Measurements from ENCODE around the gene HEPH.
"Not testable (repeated sequence)": the region's sequence is repeated elsewhere in the genome, so short reads cannot be mapped to it uniquely, and the experiment has no call there.

The HEPH gene, protein sequence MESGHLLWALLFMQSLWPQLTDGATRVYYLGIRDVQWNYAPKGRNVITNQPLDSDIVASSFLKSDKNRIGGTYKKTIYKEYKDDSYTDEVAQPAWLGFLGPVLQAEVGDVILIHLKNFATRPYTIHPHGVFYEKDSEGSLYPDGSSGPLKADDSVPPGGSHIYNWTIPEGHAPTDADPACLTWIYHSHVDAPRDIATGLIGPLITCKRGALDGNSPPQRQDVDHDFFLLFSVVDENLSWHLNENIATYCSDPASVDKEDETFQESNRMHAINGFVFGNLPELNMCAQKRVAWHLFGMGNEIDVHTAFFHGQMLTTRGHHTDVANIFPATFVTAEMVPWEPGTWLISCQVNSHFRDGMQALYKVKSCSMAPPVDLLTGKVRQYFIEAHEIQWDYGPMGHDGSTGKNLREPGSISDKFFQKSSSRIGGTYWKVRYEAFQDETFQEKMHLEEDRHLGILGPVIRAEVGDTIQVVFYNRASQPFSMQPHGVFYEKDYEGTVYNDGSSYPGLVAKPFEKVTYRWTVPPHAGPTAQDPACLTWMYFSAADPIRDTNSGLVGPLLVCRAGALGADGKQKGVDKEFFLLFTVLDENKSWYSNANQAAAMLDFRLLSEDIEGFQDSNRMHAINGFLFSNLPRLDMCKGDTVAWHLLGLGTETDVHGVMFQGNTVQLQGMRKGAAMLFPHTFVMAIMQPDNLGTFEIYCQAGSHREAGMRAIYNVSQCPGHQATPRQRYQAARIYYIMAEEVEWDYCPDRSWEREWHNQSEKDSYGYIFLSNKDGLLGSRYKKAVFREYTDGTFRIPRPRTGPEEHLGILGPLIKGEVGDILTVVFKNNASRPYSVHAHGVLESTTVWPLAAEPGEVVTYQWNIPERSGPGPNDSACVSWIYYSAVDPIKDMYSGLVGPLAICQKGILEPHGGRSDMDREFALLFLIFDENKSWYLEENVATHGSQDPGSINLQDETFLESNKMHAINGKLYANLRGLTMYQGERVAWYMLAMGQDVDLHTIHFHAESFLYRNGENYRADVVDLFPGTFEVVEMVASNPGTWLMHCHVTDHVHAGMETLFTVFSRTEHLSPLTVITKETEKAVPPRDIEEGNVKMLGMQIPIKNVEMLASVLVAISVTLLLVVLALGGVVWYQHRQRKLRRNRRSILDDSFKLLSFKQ

DNA sequence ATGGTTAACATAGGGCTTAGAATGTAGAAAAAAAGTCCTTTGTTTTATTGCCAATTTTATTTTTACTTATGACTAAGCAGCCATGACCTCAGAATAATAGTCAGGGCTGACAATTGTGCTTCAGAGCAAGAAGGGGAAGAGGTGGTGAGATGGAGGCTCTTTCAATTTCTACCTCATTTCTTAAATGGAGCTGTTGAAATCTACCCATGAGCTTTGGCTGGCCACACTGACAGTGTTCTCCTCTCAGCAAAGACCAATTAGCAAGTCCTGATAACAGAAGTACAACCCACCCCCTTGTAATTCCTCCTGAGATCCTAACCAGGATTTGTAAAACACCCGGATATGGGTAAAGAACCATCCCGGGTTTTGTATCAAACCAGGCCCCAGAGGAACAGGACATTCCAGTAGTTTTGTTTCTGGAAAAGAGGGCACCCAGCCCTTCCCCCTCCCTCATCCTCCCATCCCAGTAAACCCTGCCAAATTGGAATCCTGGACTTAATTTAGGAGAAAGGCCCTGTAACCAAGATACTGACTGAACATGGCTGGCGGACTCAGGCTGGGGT, at the start of gene HEPH:
HEPH (plus strand) TSS at position 399 of the 563 bp plus-strand sequence. CDS start 6,324 bp downstream, outside the sequence.
- no peak for DNase-seq

- DNase-seq, result not testable (repeated sequence)
These were observed 45.3 kb upstream of the HEPH start for GRCh38 chrX:66118722-66119121.

DNA sequence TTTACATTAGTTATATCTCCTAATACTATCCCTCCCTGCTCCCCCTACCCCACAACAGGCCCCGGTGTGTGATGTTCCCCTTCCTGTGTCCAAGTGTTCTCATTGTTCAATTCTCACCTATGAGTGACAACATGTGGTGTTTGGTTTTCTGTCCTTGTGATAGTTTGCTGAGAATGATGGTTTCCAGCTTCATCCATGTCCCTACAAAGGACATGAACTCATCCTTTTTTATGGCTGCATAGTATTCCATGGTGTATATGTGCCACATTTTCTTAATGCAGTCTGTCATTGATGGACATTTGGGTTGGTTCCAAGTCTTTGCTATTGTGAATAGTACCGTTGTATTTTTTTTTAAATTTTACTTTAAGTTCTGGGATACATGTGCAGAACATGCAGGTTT, 42.7 kb upstream of the HEPH start:
- not testable (repeated sequence) for DNase-seq

GRCh38 chrX:66126662-66127061, 37.4 kb upstream of the HEPH start:
- DNase-seq, result no peak

DNA sequence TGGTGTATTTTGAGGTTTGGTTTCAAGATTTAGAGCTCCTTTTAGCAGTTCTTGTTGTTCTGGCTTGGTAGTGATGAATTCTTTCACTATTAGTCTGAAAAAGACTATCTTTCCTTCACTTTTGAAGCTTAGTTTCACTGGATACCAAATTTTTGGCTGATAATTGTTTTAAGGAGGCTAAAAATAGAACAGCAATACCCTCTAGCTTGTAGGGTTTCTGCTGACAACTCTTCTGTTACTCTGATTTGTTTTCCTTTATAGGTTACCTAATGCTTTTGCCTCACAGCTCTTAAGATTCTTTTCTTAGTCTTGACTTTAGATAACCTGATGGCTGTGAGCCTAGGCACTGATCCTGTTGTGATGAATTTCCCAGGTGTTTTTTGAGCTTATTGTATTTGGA, 33.6 kb upstream of the HEPH start:
- DNase-seq, result no peak

GRCh38 chrX:66135284-66135683, 28.8 kb upstream of the HEPH start:
- not testable (repeated sequence) for DNase-seq

DNA sequence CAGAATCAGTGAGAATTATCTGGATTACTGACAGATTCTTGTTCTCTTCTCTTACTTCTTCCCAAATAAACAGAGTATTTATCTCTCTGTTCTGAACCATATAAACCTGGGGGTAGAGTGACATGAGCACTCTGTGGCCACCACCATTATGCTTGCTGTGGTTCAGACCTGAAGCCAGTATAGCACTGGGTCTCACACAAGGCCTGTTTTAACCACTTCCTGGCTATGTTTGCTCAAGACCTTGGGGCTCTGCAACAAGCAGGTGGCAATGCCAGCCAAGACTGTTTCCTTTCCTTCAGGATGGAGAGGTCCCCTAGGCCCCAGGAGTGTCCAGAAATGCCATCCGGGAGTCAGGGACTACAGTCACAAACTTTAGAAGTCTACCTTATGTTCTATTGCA, 21.7 kb upstream of the HEPH start:
- no peak for DNase-seq

DNA sequence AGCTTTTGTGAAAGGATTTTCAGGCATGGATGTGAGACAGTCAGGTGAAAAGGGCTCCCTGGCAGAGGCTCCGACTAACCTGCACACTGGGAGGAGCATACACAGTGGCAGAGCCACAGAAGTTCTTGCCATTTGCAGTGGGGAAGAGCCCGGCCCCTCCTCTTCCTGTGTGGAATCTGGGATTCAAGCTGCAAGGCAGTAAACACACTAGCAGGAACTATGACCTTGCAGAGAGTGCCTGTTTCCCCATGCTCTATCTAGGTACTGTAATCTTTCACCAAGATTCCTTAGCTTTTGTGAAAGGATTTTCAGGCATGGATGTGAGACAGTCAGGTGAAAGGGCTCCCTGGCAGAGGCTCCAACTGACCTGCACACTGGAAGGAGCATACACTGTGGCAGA, 19.8 kb upstream of the HEPH start:
- no peak for DNase-seq

- no peak for DNase-seq
These were observed 14.5 kb upstream of the HEPH start for GRCh38 chrX:66149519-66149918.

DNA sequence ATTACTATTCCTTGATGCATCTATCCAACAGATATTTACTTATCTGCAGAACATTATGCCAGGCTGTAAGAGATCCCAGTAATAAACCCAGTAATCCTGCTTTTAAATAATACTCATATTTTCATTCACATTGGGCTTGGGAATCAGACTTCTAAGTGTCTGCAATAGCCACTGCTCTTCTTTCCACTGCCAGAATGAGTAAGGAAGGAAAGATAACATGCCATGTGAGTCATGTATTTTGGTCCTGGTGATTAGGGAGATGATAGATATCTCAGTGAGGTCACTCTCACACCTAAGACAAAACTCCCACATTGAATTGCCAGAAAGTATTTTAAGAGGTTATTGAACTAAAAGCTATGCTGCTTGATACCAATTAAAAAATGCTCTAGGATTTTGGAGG, 13.9 kb upstream of the HEPH start:
- DNase-seq, result no peak

GRCh38 chrX:66162331-66162822, 1.7 kb upstream of the HEPH start:
- no peak for DNase-seq

DNA sequence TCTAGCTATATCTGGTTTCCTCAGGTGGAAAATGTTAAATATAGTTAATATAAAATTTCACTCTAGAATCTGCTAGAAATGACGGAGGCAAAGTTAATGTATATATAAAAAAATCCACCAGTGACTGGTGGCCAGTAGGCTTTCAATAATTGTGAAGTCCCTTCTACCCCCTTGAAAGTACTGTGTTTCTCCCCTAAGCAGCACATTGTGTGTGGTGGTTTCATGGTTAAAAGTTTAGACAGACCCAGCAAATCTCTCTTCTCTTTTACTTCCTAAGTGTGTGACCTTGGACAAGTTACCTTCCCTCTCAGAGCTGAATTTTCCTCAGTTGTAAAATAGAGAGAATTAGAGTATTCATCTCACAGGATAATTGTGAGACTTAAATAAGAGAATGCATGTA, 600 bp upstream of the HEPH start:
- DNase-seq, result no peak

- DNase-seq, result no peak
These were observed 423 bp downstream of the HEPH start for GRCh38 chrX:66164470-66164869.

- no peak for DNase-seq
These were observed 884 bp downstream of the HEPH start for GRCh38 chrX:66164931-66165330.

DNA sequence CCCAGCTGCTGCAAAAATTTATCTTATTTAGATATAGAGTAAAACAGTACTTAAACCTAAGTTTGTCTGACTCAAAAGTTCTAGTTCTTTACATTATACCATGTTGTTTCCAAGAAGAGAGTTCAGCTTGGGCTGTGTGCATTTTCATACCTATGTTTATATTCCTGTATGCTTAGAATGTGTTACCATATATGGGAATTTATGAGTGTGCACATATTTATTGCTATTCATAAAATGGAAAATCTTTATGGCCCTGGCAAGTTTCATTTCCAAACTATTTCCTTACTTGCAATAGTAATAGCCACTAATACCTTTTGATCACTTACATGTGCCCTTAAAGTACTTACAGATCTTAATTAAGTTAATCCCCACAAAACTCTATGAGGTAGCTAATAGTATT, 2.6 kb downstream of the HEPH start:
- no peak for DNase-seq

GRCh38 chrX:66167431-66167830, 3.4 kb downstream of the HEPH start:
- DNase-seq, result no peak

- no peak for DNase-seq
These were observed 12.1 kb downstream of the HEPH start for GRCh38 chrX:66176134-66176533.

DNA sequence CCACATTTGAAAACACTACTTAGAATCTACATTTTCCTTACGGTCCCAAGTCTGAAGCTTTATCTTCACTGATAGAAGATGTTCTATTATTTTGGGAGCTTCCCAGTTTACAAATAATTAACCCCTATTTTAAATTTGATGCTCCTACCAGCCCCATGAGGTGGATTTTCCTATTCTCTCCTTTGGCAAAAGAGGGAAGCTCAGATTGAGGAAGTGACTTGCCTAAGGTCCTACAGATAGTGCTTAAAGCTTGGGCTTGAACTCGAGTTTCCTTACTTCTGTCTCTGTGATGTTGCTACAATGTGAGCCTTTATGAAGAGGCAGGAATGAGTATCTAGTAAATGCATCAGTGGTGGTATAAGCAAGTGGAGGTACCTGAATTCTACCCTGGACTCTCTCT, 27.5 kb downstream of the HEPH start:
- DNase-seq, result no peak

DNA sequence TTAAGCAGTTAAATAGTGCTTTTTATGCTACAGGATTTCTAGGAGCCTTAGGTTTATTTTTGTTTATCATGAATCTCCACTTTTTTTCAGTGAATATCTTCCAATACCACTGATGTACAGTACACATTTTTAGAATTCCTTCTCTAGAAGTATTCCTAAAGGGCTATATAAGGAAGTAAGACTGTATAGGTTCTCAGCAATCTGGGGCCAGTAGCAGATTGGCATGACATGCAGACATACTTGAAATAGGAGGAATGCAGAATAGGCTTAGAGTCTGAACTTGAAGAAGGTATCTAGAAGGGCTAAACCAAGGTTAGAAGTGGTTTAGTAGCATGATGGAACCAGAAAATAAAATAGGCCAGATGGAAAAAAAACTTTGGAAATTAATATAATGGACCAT, 29.8 kb downstream of the HEPH start:
- no peak for DNase-seq

DNA sequence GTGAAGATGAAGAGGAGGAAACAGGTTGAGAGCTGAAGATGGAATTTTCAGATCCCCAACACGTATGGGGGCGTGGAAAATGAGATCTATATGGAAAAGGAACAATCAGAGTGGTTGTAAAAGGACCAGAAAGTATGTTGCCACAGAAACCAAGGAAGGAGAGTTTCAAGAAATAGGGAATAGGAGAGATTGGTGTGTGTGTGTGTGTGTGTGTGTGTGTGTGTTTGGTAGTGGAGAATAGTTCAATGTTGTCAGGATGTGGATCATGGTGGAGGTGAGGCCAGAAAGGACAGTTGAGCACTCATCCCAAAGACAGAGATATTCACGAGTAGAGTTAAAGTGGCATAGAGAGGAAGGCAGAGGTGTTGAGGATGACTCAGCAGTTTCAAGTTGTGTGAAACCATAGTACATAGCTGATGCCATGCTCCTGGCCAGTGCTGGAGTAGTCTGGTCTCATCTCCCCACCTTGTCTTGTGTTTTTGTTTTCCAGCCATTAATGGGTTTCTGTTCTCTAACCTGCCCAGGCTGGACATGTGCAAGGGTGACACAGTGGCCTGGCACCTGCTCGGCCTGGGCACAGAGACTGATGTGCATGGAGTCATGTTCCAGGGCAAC, 36.1 kb downstream of the HEPH start:
- DNase-seq, result no peak

DNA sequence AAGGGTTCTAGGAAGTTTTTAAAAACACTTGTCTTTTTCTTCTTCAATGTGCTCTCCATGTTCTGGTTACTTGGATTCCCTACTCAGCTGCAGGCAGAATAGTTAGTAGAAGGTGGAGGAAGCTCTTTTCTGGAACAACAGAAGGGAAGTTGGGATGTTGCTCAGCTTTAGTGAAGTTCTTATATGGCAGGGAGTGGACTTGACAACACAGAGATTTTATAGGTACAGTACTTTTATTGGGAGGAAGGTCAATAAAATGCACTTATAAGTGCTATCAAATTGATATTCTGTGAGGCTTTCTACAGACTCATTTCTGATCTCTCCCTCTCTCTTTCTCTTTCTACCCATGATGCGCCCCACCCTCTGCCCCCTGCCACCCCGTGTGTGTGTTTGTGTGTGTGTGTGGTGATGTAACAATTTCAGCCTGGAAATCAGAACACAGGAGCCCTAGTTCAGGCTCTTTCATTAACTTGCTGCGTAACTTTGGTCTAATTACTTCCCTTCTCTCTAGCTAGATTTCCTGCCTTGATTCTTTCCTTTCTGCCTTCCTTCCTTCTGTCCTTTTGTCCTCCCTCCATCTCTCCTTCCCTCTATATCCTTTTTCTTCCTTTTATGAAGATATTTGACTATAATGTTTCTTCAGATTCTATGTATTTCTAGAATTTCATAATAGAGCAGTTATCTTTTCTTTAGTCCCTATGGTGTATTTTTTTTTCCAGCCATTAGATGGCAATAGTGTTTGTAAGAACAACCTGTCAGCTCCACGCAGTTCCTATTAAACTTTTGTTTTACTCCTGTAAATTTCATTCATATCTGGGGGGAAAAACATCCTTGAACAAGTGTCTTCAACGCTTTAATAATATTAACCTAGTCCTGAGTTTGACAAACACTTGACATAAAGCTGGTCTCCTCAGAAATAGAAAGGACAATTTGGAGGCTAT, 37.1 kb downstream of the HEPH start:
- no peak for DNase-seq

Measured in NCI-H526 treated with DMSO at 0.1 percent for 48 hours (cell line).